ENCODE measurements around the gene ADAT3. TPM values are rescaled to one million over a fixed set of nuclear protein-coding genes. Genes with fewer than 3 reads are reported as not detected.

The ADAT3 gene
- 2.8 to 5.9 TPM (median 5.0 TPM) in 5 replicates for total RNA-seq (2022; extraction: Qiagen RNA extraction; ENCODE audit: low read depth)

DNA sequence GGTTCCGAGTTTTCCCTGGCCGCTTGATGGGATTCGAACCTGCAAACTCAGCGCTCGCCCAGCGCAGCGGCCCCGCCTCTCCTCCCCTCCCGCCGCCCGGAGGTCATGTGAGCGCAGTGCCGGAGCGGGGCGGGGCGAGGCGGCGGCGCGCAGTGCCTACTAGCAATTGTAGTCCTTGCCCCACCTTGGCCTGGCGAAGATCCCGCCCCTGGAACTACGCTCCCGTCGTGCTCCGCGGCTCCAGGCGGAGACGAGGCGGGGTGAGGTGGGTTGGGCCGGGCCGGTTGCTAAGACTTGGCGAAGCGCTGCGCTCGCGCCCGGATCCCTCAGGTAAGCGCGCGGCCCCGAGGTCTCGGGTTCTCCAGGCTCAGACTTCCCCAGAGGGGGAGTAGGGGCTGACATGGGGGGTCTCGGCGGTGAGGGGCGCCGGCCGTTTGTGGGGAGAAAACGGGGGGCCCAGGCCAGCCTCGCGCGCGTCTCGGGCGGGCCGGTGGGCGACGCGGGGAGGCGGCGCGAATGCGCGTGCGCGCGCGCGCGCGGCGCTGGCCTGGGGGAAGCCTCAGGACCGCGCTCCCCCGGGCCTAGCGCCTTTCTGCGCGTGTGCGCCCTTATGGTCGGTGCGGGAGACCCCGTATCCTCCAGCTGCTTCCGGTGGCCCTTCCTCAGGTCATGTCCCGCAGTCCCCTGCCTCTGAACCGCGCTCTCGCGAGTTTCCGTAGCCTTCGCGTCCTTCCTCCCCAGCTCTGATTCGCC, at the start of gene ADAT3, which contains the start of gene SCAMP4:
TSS of gene ADAT3 (plus strand) at position 290 of the 753 bp plus-strand sequence. CDS start 6,649 bp downstream, outside the sequence.
TSS of gene SCAMP4 (plus strand) at position 290 of the 753 bp plus-strand sequence. CDS start 9,621 bp downstream, outside the sequence.

DNA sequence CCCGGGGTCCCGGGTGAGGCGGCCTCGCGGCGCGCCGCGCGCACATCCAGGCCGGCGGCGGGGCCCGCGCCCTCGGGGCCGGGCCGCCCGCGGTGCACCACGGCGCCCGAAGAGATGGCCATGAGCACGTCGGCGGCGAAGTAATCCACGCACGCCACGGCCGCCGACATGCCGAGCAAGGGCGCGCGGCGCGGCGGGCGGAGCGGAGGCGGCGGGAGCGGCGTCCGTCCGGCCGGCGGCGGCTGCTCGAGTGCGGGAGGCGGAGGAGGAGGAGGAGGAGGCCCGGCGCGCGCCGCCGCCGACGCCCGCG, 41.9 kb upstream of the ADAT3 start, which contains the start of gene KLF16:
TSS of gene KLF16 (minus strand) at position 252 of the 310 bp plus-strand sequence. CDS start at position 170, 82 bp downstream.

DNA sequence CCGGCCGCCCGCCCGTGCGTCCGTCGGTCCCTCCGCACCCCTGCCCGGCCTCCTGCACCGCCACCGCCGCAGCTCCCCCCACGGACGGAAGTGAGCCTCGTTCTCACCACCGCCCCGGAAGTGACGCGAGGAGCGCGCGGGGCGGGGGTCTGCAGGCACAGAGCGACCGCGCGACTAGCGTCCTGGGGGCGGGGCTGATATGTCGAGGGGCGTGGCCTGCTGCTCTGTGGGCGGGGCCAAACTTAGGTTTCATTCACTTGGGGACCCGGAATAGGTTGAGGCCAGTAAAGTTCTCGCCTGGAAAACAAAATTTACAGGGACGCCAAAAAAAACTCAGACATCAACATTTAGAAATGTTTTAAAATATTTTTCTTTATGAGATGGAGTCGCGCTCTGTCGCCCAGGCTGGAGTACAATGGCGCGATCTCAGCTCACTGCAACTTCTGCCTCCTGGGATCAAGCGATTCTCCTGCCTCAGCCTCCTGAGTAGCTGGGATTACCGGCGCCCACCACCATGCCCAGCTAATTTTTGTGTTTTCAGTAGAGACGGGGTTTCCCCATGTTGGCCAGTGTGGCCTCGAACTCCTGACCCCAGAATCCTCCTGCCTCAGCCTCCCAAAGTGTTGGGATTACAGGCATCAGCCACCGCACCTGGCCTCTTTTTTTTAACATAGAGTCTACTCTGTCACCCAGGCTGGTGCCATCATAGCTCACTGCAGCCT, 19.6 kb upstream of the ADAT3 start, which contains the start of gene ABHD17A:
TSS of gene ABHD17A (minus strand) at position 99 of the 722 bp plus-strand sequence. CDS start 3,930 bp downstream, outside the sequence.

DNA sequence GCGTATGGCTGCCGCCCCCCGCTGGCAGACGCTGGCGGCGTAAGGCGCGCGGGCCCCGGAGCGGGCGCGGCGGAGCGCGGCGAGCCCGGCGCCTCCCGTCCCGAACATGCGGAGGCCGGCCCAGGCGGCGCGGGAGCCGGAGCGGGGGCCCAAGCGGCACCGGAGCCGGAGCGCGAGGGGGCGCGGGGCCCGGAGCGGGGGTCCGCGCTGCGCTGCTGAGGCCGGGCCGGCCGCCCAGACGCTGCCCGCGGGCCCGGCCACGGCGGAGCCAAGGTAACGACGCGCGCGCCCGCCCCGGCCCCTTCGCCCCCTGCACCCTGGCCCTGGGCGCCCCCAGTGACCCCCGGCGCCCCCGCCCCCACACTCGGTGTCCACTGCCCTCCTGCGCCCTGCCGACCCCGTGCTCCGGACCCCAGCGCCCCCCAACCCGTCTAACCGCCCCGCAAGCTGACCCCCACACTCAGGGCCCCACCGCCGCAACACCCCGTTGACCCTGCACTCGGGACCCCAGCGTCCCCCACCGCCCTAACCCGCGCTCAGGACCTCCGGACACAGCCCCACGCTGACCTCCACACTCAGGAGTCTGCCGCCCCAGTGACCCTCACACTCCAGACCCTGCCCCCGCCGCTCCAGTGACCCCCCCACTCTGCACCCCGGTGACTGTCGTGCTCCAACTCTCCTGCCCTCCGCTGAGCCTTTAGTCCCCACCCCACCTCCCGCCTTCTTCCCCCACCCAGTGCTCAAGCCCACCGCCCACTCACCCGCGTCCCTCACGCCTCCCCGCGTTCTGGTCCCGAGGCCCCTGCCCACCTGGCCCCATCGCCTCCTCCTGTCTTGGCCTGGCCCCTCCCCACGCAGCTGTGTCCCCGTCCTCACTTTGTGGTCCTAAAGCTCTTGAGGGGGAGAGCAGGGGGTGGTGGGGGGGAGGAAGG, 36.2 kb downstream of the ADAT3 start, which contains the start of gene CSNK1G2:
TSS of gene CSNK1G2 (plus strand) at position 27 of the 932 bp plus-strand sequence. CDS start 28,601 bp downstream, outside the sequence.

Other genes starting within 250 kb of the ADAT3 start
- not detected in 5 replicates for gene ONECUT3, start 151.9 kb upstream of the ADAT3 start, total RNA-seq (2022; extraction: Qiagen RNA extraction; ENCODE audit: low read depth)
- 1.9 to 3.6 TPM (median 3.0 TPM) in 5 replicates for gene ATP8B3, start 93.1 kb upstream of the ADAT3 start, total RNA-seq (2022; extraction: Qiagen RNA extraction; ENCODE audit: low read depth)
- gene REXO1, start 56.9 kb upstream of the ADAT3 start, total RNA-seq (2022; extraction: Qiagen RNA extraction; ENCODE audit: low read depth), result 16.1 to 22.6 TPM (median 19.0 TPM) in 5 replicates
- 20.1 to 29.5 TPM (median 25.5 TPM) in 5 replicates for gene KLF16, start 41.8 kb upstream of the ADAT3 start, total RNA-seq (2022; extraction: Qiagen RNA extraction; ENCODE audit: low read depth)
- 21.4 to 38.2 TPM (median 36.0 TPM) in 5 replicates for gene ABHD17A, start 19.9 kb upstream of the ADAT3 start, total RNA-seq (2022; extraction: Qiagen RNA extraction; ENCODE audit: low read depth)
- gene SCAMP4, start within 50 bp of the ADAT3 start, total RNA-seq (2022; extraction: Qiagen RNA extraction; ENCODE audit: low read depth), result 48.8 to 68.3 TPM (median 53.1 TPM) in 5 replicates
- gene CSNK1G2, start 35.8 kb downstream of the ADAT3 start, total RNA-seq (2022; extraction: Qiagen RNA extraction; ENCODE audit: low read depth), result 33.1 to 53.7 TPM (median 46.8 TPM) in 5 replicates
- gene BTBD2, start 110.3 kb downstream of the ADAT3 start, total RNA-seq (2022; extraction: Qiagen RNA extraction; ENCODE audit: low read depth), result 34.4 to 46.3 TPM (median 43.0 TPM) in 5 replicates
- gene MKNK2, start 145.8 kb downstream of the ADAT3 start, total RNA-seq (2022; extraction: Qiagen RNA extraction; ENCODE audit: low read depth), result 56.6 to 91.4 TPM (median 78.9 TPM) in 5 replicates
- gene MOB3A, start 190.9 kb downstream of the ADAT3 start, total RNA-seq (2022; extraction: Qiagen RNA extraction; ENCODE audit: low read depth), result 13.2 to 15.9 TPM (median 14.2 TPM) in 5 replicates
- gene IZUMO4, start 191.5 kb downstream of the ADAT3 start, total RNA-seq (2022; extraction: Qiagen RNA extraction; ENCODE audit: low read depth), result 0.23 to 1.1 TPM (median 0.80 TPM) in 5 replicates
- gene AP3D1, start 246.2 kb downstream of the ADAT3 start, total RNA-seq (2022; extraction: Qiagen RNA extraction; ENCODE audit: low read depth), result 66.4 to 83.3 TPM (median 81.8 TPM) in 5 replicates

Measured in A549 treated with GW870086 at 1 μM for 4 hours (cell line).